ENCODE measurements around the gene VGLL3.
"Not testable (repeated sequence)": the region's sequence is repeated elsewhere in the genome, so short reads cannot be mapped to it uniquely, and the experiment has no call there.

The VGLL3 gene, protein sequence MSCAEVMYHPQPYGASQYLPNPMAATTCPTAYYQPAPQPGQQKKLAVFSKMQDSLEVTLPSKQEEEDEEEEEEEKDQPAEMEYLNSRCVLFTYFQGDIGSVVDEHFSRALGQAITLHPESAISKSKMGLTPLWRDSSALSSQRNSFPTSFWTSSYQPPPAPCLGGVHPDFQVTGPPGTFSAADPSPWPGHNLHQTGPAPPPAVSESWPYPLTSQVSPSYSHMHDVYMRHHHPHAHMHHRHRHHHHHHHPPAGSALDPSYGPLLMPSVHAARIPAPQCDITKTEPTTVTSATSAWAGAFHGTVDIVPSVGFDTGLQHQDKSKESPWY

DNA sequence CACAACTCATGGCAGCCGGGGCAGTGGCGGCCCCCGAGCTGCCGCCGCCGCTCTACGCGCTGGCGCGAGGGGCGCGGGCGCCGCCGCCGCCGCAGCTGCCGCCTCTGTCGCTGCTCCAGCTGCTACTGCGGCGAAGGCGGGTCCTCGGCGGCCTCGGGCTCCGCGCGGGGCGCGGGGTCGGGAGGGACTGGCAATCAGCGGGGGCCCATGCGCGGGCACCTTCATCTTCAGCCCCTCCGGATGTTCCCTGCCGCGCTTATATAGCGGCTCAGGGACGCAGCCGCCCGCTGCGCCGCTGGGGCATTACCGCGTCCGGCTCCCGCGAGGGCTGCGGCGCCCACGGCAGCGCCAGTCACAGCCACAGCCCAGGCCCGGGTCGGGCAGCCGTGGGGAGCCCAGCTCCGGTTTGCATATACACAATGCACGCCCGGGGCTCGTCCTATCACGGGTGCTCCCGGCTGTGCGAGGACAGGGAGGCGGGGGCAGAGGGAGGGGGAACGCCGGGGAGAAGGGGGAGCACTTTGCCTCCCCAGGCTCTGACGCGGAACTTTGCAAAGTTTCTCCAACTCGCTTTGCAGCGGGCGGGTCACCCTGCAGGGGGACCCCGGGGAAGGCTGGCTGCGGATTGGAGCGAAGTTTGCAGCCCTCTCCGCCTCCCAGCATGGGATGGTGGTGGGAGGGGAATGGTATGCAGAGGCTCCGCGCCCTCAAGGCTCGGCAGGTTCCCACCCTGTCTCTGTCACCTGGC lies at the start of gene VGLL3:
Gene VGLL3, minus strand, starts transcription at position 416 of the 748 bp plus-strand sequence. Its CDS starts 406 bp downstream, at position 10.
- no peak for DNase-seq (ENCODE audit: low read depth in 2 of 3, low spot score in 1 of 3)

DNA sequence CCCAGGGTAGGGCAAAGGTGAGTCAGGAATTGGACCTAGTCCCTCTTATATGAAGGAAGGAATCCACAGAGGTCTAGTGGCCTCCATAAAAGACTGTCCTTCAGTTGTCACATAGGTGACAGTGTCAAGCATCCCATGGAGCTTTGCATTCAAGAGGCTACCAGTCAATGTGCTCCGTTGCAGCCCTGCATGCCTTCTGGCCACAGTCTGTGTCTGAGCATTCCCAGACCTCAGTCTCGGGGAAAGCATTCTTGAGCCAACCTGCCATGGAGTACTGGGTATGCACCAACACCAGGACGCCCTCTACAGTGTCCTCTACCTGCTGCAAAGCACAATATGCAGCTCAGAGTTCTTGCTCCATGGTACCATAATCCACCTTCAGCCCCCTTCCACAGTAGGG lies 46.7 kb upstream of the VGLL3 start:
- DNase-seq (ENCODE audit: low read depth in 2 of 3, low spot score in 1 of 3) = no peak

GRCh38 chr3:87036671-87037070 lies 45.7 kb upstream of the VGLL3 start:
- DNase-seq (ENCODE audit: low read depth in 2 of 3, low spot score in 1 of 3) = no peak

- no peak for DNase-seq (ENCODE audit: low read depth in 2 of 3, low spot score in 1 of 3)
Observed at GRCh38 chr3:87035339-87035738, 44.4 kb upstream of the VGLL3 start.

GRCh38 chr3:87033205-87033604 lies 42.3 kb upstream of the VGLL3 start:
- no peak for DNase-seq (ENCODE audit: low read depth in 2 of 3, low spot score in 1 of 3)

DNA sequence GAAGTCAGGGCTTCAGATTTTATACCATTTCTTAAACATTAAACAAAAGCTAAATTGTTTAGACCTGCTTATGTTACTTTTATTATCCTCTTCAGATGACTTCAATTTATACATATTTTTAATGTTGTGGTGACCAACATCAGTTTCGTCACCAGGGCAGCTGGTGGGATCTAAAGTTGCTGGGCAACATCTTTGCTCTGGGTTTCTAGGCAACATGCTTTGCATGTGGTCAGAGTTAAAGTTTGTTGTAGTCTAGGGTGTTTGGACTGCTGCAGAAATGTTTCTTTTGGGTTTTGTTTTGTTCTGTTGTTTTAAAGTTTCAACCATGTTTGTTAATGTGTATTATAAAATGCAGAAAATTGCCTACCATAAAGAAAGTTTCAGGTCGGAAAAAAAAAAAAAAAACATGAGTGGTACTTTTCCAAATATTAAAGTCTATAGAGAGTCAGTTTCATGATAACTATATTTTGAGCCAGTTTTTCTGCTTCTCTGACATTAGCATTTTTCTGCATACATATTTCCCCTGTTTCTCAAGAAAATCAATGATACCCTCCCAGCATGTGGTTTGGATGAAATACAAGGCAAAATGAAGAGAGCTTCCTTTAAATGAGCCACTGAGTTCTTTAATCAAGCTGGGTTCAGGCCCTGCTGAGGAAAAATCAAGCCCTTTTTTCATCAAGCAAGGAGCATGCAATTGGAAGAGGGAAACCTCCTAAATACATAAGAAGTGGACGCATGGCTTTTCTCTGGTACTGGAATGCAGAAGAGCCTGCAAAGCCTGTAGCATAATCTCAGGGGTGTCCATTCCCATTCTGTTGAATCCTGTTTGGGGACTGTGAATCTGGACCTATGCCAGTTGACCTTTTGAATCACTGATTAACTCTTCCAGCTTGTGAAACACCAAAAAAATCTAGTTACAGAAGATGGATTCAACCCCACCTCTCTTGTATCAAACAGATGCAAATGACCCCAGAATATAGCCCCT lies 35.0 kb upstream of the VGLL3 start:
- DNase-seq (ENCODE audit: low read depth in 2 of 3, low spot score in 1 of 3) = no peak

DNA sequence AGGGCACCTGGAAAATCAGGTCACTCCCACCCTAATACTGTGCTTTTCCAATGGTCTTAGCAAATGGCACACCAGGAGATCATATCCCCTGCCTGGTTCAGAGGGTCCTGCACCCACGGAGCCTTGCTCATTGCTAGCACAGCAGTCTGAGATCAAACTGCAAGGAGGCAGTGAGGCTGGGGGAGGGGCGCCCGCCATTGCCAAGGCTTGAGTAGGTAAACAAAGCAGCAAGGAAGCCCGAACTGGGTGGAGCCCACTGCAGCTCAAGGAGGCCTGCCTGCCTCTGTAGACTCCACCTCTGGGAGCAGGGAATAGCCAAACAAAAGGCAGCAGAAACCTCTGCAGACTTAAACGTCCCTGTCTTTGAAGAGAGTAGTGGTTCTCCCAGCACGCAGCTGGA lies 26.4 kb upstream of the VGLL3 start:
- DNase-seq (ENCODE audit: low read depth in 2 of 3, low spot score in 1 of 3) = not testable (repeated sequence)

GRCh38 chr3:87009271-87009670 lies 18.3 kb upstream of the VGLL3 start:
- no peak for DNase-seq (ENCODE audit: low read depth in 2 of 3, low spot score in 1 of 3)

GRCh38 chr3:87006844-87007439 lies 16.0 kb upstream of the VGLL3 start:
- DNase-seq (ENCODE audit: low read depth in 2 of 3, low spot score in 1 of 3) = no peak

DNA sequence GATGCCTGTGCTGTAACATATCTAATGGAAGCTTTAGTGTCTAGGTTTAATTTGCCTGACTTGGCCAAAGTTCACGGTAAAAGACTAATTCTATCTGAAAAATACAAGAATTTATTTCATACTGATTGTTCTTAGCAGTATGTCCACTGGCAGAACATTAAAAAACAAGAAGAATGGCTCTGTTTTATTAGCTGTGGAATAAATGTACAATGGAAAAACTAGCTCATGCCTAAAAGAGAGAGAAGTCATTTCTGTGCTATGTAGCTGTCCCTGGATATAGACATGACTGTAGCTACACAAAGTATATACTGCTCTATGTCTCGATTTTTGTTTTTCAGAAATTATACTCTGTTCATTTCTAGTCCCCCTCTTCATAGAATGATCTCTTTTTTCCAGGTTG lies 13.9 kb upstream of the VGLL3 start:
- no peak for DNase-seq (ENCODE audit: low read depth in 2 of 3, low spot score in 1 of 3)

DNA sequence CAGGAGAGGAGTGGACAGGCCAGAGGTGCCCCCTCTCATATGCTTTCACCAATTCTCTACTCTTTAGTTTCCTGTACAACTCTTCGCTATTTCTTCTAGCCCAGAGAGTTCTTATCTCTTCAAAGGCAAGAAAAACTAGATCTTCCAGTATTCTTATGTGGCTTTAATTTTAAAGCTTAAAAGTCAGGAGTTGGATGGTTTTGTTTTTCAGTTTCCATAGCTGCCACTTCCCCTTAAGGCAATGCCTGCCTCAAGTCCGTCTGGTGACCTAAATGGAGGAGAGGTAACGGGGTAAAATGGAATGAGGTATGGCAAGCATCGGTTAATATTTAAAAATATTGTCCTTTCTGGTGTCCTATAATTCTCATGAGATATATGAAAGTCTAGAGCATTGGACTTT lies 11.4 kb upstream of the VGLL3 start:
- no peak for DNase-seq (ENCODE audit: low read depth in 2 of 3, low spot score in 1 of 3)

GRCh38 chr3:87001473-87002098 lies 10.6 kb upstream of the VGLL3 start:
- DNase-seq (ENCODE audit: low read depth in 2 of 3, low spot score in 1 of 3) = no peak

DNA sequence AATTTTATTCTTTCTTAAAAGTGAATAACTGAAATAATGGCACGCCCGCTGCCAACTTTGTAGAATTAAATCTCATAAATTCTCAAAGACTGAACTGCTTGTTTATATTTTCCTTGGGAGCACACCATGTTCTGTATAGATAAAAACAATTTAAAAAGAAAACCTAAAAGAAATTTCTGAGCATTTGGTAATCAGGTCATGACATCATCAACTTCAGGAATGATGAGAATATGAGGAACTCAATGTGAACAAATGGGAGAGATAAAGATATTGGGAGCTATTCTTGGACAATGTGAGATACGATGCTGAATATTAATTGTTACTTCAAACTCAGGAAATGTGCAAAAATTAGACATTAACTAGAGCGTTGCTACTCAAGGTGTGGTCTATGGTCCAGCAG lies 10.0 kb upstream of the VGLL3 start:
- no peak for DNase-seq (ENCODE audit: low read depth in 2 of 3, low spot score in 1 of 3)

DNA sequence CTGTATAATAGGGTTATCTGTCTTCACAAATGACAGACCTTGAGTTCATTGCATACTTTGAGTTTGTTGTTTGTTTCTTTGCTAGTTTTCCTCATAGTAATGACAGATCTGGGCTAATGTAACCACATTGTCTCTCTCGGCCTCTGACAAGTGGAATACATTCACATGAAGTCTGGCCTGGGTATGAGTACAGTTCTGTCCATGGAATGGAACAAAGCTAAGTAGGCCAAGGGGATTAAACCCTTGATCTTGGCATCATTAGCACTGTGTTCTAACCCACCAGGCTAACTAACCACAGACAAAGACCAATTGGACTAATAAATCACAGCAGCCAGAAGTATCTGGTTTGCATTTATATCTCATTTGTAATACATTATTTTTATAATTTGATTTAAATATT lies 7.6 kb upstream of the VGLL3 start:
- DNase-seq (ENCODE audit: low read depth in 2 of 3, low spot score in 1 of 3) = no peak

DNA sequence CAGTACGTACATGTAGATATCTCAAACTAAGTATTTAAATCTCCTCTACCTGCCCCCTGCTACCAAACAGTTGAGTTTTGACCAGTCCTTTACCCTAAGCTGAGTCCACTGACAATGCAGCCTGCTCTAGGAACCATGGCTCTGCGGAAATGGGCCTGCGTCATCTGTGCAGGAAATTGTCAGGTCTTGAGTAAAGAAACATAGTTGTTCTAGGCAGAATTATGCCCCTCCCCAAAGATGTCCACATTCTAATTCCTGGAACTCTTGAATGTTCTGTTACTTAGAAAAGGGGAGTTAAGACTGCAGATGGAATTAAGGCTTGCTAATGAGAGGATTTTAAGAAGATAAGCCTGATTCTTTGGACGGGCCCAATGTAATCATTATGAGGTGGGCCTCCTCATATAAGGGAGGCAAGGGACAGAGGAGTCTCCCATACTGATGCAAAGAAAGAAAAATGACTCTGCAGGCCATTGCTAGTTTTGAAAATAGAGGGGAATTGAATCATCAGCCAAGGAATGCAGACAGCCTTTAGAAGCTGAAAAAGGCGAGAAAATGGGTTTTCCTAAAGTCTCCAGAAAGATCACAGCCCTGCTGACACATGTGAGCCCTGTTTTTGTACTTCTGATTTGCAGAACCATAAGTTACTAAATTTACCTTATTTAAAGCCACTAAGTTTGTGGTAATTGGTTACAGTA lies 5.5 kb upstream of the VGLL3 start:
- no peak for DNase-seq (ENCODE audit: low read depth in 2 of 3, low spot score in 1 of 3)

DNA sequence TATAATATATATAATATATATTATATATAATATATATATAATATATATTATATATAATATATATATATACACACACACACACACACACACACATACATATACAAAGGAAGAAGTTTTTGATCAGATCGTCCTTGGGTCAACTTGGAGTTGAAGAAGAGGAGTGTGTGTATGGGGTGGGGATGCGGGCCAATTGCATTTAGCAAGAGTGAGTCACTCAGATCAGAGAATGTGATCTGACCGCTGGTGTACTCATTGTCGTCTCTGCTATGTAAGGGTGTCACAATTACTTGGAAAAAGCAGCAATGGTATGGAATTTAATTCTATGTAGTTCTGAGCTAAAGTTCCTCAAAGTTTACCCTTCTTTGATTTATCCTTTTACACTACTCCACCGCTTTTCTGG lies 4.6 kb upstream of the VGLL3 start:
- DNase-seq (ENCODE audit: low read depth in 2 of 3, low spot score in 1 of 3) = no peak

DNA sequence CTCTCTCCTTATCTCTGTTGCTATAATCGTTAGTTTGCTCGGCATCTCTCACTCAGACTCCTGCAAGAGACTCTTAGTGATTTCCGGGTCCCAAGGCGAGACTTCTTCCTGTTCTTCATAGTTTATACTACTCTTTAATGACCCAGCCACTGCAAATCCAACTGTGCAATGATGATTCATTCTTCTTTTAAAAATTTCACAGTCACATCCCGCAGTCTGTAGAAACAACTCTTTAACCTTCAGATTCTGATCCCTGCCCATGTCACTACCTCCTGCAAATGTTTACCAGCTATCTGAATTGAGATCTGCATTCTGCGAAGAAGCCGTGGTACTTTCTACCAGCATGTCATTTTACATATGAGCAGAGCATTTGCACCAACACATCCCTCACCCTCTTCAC lies 2.8 kb upstream of the VGLL3 start:
- DNase-seq (ENCODE audit: low read depth in 2 of 3, low spot score in 1 of 3) = no peak

DNA sequence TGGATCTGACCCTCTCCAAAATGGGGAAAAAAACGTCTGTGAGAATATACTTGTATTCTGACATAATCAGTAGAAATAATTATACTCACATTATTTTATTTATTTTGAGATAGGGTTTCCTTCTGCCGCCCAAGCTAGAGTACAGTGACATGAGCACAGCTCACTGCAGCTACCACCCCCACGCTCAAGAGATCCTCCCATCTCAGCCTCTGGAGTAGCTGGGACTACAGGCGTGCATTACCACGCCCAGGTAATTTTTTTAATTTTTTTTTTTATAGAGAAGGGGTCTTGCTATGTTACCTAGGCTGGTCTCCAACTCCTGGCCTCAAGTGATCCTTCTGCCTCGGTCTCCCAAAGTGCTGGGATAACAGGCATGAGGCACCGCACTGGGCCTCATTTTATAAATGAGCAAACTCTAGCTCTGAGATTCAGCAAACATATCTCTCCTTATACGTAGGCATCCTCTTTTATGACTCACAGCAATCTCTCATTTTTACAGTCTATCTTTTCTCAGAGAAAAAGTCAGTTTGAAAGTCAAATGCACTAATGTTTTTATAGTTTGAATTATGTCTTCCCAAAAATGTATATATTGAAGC lies 989 bp upstream of the VGLL3 start:
- no peak for DNase-seq (ENCODE audit: low read depth in 2 of 3, low spot score in 1 of 3)

GRCh38 chr3:86991482-86991815 lies 500 bp upstream of the VGLL3 start:
- no peak for DNase-seq (ENCODE audit: low read depth in 2 of 3, low spot score in 1 of 3)
